NCI-H1930 (cell line): Measurements from ENCODE around the gene MAP3K12.

Experiments used
- DNase-seq, 2 experiments: peaks; one replicate each; lab custom pipeline; 2025; lab: John Stamatoyannopoulos, UW

The MAP3K12 gene

GRCh38 chr12:53508534-53509170 lies 9.4 kb upstream of the MAP3K12 start:
- DNase-seq, result peak; percentile 63 to 64

- no peak for DNase-seq
Observed at GRCh38 chr12:53507603-53507885, 8.3 kb upstream of the MAP3K12 start.

- DNase-seq, result no peak
Observed at GRCh38 chr12:53506881-53507602, 7.8 kb upstream of the MAP3K12 start, which contains the start of gene NPFF. Gene NPFF (minus strand): TSS chr12:53507484. CDS start chr12:53507474, 10 bp downstream.

GRCh38 chr12:53506450-53506785 lies 7.2 kb upstream of the MAP3K12 start:
- DNase-seq, result no peak

GRCh38 chr12:53505555-53506449 lies 6.5 kb upstream of the MAP3K12 start:
- no peak for DNase-seq

- DNase-seq, result no peak
Observed at GRCh38 chr12:53505086-53505485, 5.8 kb upstream of the MAP3K12 start.

GRCh38 chr12:53504004-53504920 lies 5.0 kb upstream of the MAP3K12 start:
- no peak for DNase-seq

GRCh38 chr12:53502983-53503728 lies 3.9 kb upstream of the MAP3K12 start:
- DNase-seq, result no peak

- no peak for DNase-seq
Observed at GRCh38 chr12:53502331-53502730, 3.1 kb upstream of the MAP3K12 start.

- DNase-seq, result no peak
Observed at GRCh38 chr12:53501615-53502181, 2.4 kb upstream of the MAP3K12 start.

GRCh38 chr12:53500776-53501614 lies 1.7 kb upstream of the MAP3K12 start, which contains the start of gene TARBP2:
Gene TARBP2 (plus strand): TSS chr12:53501283. CDS start chr12:53501409, 126 bp downstream.
- DNase-seq, result peak; percentile 98

- DNase-seq, result no peak
Observed at GRCh38 chr12:53500142-53500775, 1.0 kb upstream of the MAP3K12 start.

- no peak for DNase-seq
Observed at GRCh38 chr12:53498235-53498630, 1.0 kb downstream of the MAP3K12 start.

- no peak for DNase-seq
Observed at GRCh38 chr12:53497461-53497860, 1.8 kb downstream of the MAP3K12 start.

- DNase-seq, result no peak
Observed at GRCh38 chr12:53496752-53497032, 2.6 kb downstream of the MAP3K12 start.

- DNase-seq, result no peak
Observed at GRCh38 chr12:53495903-53496751, 3.1 kb downstream of the MAP3K12 start.

- no peak for DNase-seq
Observed at GRCh38 chr12:53493610-53494391, 5.5 kb downstream of the MAP3K12 start.
